Colonic mucosa (tissue), 4 donors: ENCODE results near the gene TRIB2. TPM values are rescaled to one million over a fixed set of nuclear protein-coding genes. Genes with fewer than 3 reads are reported as not detected.

Experiments
- DNase-seq: peaks from one replicate; pipeline ENCODE4 v3.0.0-alpha.2; 2020
- H3K27ac ChIP-seq: fragments of 200-600 bp; one replicate; pipeline ENCODE4 v1.8.0; 2021
- H3K27me3 ChIP-seq: fragments of 200-600 bp; one replicate; pipeline ENCODE4 v1.8.0; 2021
- H3K36me3 ChIP-seq: fragments of 200-600 bp; one replicate; pipeline ENCODE4 v1.8.0; 2021
- H3K4me1 ChIP-seq: fragments of 200-600 bp; one replicate; pipeline ENCODE4 v1.8.0; 2021; ENCODE audit warnings: mild to moderate bottlenecking
- H3K4me3 ChIP-seq: fragments of 200-600 bp; one replicate; pipeline ENCODE4 v1.8.0; 2021
- H3K9ac ChIP-seq, 2 donors: one replicate each; pipeline ENCODE4 v1.7.0; 2013; ENCODE audit warnings: control low read depth in 2 of 2, low read depth in 2 of 2, low read length in 2 of 2
- H3K9me3 ChIP-seq: fragments of 200-600 bp; one replicate; pipeline ENCODE4 v1.8.0; 2021
- CTCF ChIP-seq: fragments of 200-600 bp; IDR thresholded peaks from one replicate; pipeline ENCODE4 v1.8.0; 2022; ENCODE audit warnings: antibody characterized with exemption, mild to moderate bottlenecking
- intact Hi-C: fragments of 100-400 bp; cut with DNase I; formaldehyde crosslinking; loops from one replicate; pipeline ENCODE4 v1.14.1; 2022
- microRNA-seq: library from miRNA; unstranded; fragments of <30 nt; microRNA quantifications from one replicate; pipeline ENCODE4, GENCODE V29; 2019
- total RNA-seq, 2 donors: library from RNA; stranded (reverse); fragmentation: NEBNext Ultra II Directional in 1 of 2; extraction: Animal tissue kit (Norgen Biotek cat#: 25700) in 1 of 2; gene quantifications; one replicate each; pipeline ENCODE4 v1.2.1, GENCODE V29; 2021
- donor health status: healthy.
- donor health status: DM: no; HTN: no; CAD: no.
- donor health status: DM: no; HTN: no; CAD: no.

TRIB2 gene
- total RNA-seq, 2 donors from 2014 or later, result 3.7 to 10.5 TPM

- no peaks in the 10 kb centered on the region for H3K9me3 ChIP-seq
- H3K27ac ChIP-seq, result no peak overlapping the region
- no peak overlapping the region for H3K4me3 ChIP-seq
- H3K27me3 ChIP-seq, result no peaks in the 10 kb centered on the region
- no peaks in the 10 kb centered on the region for H3K36me3 ChIP-seq
- no peak overlapping the region for H3K9ac ChIP-seq
- H3K4me1 ChIP-seq, result no peaks in the 10 kb centered on the region
- intact Hi-C loops, result no loop called here
- no peak for DNase-seq
- no peak for TF ChIP-seq CTCF
Observed at GRCh38 chr2:12781329-12781728, 64.6 kb downstream of the TRIB2 start.

DNA sequence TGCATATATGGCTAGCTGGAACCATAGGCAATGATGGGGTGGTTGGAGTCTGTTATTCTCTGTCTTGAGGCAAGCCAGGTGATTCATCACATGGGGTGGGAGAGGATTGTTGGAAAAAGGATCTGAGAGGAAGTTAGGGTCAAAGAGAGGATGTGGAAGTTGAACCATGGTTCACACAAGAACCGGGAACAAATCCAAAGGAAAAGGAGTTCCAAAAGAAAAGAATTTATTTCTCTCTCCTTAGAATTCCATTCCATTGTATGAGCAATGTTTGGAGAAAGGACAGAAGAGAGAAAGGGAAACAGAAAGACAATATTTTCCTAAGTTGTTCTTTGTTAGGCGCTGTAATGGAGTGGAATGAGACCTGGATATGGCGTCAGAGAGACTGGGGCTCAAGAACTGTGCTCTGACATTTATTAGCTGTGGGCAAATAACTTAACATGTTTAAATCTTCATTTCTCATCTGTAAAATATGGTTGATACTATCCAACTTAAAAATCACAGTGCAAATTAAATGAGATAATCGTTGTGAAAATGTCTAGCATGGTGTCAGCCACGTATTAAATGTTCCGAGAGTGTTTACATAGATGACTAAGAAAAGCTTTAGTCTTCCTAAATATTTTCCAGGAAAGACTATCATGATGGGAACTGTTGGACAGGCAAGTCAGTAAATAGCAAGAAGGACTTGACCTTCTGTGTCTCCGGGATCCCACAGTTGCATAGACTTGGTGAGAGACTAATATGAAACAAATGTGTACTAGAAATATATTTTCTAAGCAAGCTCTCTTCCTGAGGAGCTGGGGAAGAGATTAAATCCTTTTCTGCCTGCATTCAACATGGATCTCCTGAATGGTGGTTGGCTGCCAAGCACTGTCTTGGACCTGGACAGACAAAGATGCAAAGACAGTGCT is 71.4 kb downstream of the TRIB2 start:
- intact Hi-C loops, result no loop called here
- no peak overlapping the region for H3K9ac ChIP-seq

DNA sequence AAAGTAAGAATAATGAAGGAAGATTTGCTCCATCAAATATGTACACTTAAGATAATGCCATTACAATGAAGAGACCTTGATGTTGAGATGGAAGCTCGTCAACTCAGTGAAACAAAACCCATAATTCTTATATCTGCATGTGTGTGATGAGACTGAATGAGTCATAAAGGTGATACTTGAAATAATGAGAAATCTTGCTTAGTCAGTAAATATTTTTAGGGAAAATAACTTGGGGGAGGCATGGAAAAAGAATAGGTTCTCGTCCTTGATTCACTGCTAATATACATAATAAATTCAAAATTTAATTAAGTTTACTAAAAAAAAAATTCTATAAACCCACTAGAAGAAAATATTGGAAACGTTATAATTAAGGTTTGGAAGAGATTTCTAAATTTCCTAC is 75.2 kb downstream of the TRIB2 start:
- intact Hi-C loops, result no loop called here
- H3K27me3 ChIP-seq, result no peaks in the 10 kb centered on the region
- DNase-seq, result no peak
- H3K9me3 ChIP-seq, result no peaks in the 10 kb centered on the region
- H3K9ac ChIP-seq, result no peak overlapping the region
- no peaks in the 10 kb centered on the region for H3K36me3 ChIP-seq
- no peaks in the 10 kb centered on the region for H3K4me1 ChIP-seq
- no peak overlapping the region for H3K27ac ChIP-seq
- no peak overlapping the region for H3K4me3 ChIP-seq
- TF ChIP-seq CTCF, result no peak

More for the DNA sequence above, 71.4 kb downstream of the TRIB2 start:
- H3K4me3 ChIP-seq, result no peak overlapping the region
- no peak for DNase-seq
- no peaks in the 10 kb centered on the region for H3K4me1 ChIP-seq
- H3K27me3 ChIP-seq, result no peaks in the 10 kb centered on the region
- no peak for TF ChIP-seq CTCF
- H3K27ac ChIP-seq, result peak overlapping the region; percentile 59
- H3K9me3 ChIP-seq, result no peaks in the 10 kb centered on the region
- H3K36me3 ChIP-seq, result no peaks in the 10 kb centered on the region

Small RNA genes within 50 kb of the gene (microRNA-seq; reads per million reads assigned to microRNA genes)
- not detected for gene MIR3125
